Esophagus squamous epithelium (tissue), 5 donors: ENCODE data around the gene SMIM38. TPM values are rescaled to one million over a fixed set of nuclear protein-coding genes. Genes with fewer than 3 reads are reported as not detected.

ENCODE experiments used
- DNase-seq: peaks from one replicate; lab custom pipeline; 2025; lab: John Stamatoyannopoulos, UW
- H3K27ac ChIP-seq, 4 donors: fragments of 200-600 bp; sonication (generic); one replicate each; pipeline ENCODE4 v1.5.1; 2016 to 2019; ENCODE audit warnings: mild to moderate bottlenecking in 1 of 4
- H3K27me3 ChIP-seq, 4 donors: fragments of 200-600 bp; sonication (generic); 1 replicate in 3 of 4; 2 replicates in 1 of 4; pipeline versions ENCODE4 v1.5.1 to v1.6.0; 2017 to 2021; ENCODE audit warnings: antibody characterized with exemption in 1 of 4
- H3K36me3 ChIP-seq, 3 donors: fragments of 200-600 bp; sonication (generic); one replicate each; pipeline ENCODE4 v1.5.1; 2016 to 2019
- H3K4me1 ChIP-seq, 3 donors: fragments of 200-600 bp; sonication (generic); one replicate each; pipeline ENCODE4 v1.5.1; 2017 to 2019
- H3K4me3 ChIP-seq, 4 donors: fragments of 200-600 bp; sonication (generic); 1 replicate in 3 of 4; 2 replicates in 1 of 4; pipeline ENCODE4 v1.5.1; 2016 to 2019; ENCODE audit warnings: mild to moderate bottlenecking in 2 of 4, moderate library complexity in 1 of 4
- H3K9me3 ChIP-seq, 3 donors: fragments of 200-600 bp; sonication (generic); one replicate each; pipeline ENCODE4 v1.5.1; 2016 to 2019
- POLR2A ChIP-seq, 4 donors: fragments of 450-650 bp; IDR thresholded peaks; one replicate each; pipeline ENCODE4 v1.6.1; 2017; ENCODE audit warnings: antibody characterized with exemption in 4 of 4, mild to moderate bottlenecking in 4 of 4, moderate library complexity in 3 of 4
- WGBS, 2 donors: methylation state at CpG; one replicate each; pipeline ENCODE4 v1.1.5; 2018; 5-methylcytosine and 5-hydroxymethylcytosine counted together
- intact Hi-C: fragments of 100-400 bp; cut with DNase I; formaldehyde crosslinking; loops from one replicate; pipeline ENCODE4 v1.15.0; 2022
- total RNA-seq, 4 donors: library from RNA; depleted of rRNA; stranded (reverse); fragments of >200 nt; gene quantifications; one replicate each; pipeline ENCODE4 v1.1.0, GENCODE V29; 2016
- TF ChIP-seq, protein P1 (sequence below), 6 experiments: fragments of 450-650 bp in 4 of 6; fragments of 200-600 bp in 2 of 6; sonication (generic) in 2 of 6; IDR thresholded peaks; one replicate each; pipeline ENCODE4 v1.5.1; 2016 to 2019; ENCODE audit warnings: antibody characterized with exemption in 6 of 6, mild to moderate bottlenecking in 4 of 6, moderate library complexity in 4 of 6
- donor health status: DM: yes; HTN: yes; CAD: no.

SMIM38 gene
- total RNA-seq, 4 donors from 2014 or later, result 0.15 to 0.19 TPM; not detected in 2

GRCh38 chr11:69189059-69189458 is 33.3 kb downstream of the SMIM38 start:
- WGBS, 2 donors, result 62 to 72% methylated on average over 3 of the region's 3 CpGs
- no peaks in the 10 kb centered on the region for H3K36me3 ChIP-seq
- no peak overlapping the region for H3K4me3 ChIP-seq
- DNase-seq, result no peak
- intact Hi-C loops, result no loop called here
- TF ChIP-seq, protein P1, sequence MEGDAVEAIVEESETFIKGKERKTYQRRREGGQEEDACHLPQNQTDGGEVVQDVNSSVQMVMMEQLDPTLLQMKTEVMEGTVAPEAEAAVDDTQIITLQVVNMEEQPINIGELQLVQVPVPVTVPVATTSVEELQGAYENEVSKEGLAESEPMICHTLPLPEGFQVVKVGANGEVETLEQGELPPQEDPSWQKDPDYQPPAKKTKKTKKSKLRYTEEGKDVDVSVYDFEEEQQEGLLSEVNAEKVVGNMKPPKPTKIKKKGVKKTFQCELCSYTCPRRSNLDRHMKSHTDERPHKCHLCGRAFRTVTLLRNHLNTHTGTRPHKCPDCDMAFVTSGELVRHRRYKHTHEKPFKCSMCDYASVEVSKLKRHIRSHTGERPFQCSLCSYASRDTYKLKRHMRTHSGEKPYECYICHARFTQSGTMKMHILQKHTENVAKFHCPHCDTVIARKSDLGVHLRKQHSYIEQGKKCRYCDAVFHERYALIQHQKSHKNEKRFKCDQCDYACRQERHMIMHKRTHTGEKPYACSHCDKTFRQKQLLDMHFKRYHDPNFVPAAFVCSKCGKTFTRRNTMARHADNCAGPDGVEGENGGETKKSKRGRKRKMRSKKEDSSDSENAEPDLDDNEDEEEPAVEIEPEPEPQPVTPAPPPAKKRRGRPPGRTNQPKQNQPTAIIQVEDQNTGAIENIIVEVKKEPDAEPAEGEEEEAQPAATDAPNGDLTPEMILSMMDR (IDR thresholded peaks at IDR 0.05), result no peak
- no peak for TF ChIP-seq POLR2A (IDR thresholded peaks at IDR 0.05)
- no peaks in the 10 kb centered on the region for H3K4me1 ChIP-seq
- H3K27ac ChIP-seq, result no peak overlapping the region
- peaks cover 0 to 9% (median 0%) of the 10 kb centered on the region in 3 donors for H3K9me3 ChIP-seq
- H3K27me3 ChIP-seq, result peaks cover 0 to 19% (median 0%) of the 10 kb centered on the region in 4 donors

- no peaks in the 10 kb centered on the region for H3K4me1 ChIP-seq
- TF ChIP-seq POLR2A (IDR thresholded peaks at IDR 0.05), result no peak
- TF ChIP-seq, protein P1 (IDR thresholded peaks at IDR 0.05), result no peak
- 76 to 93% methylated on average over 2 to 10 of the region's 18 CpGs for WGBS, 2 donors
- H3K27ac ChIP-seq, result no peak overlapping the region
- H3K9me3 ChIP-seq, result peaks cover 0 to 9% (median 0%) of the 10 kb centered on the region in 3 donors
- intact Hi-C loops, result no loop called here
- peaks cover 0 to 17% (median 0%) of the 10 kb centered on the region in 4 donors for H3K27me3 ChIP-seq
- H3K4me3 ChIP-seq, result no peak overlapping the region
- no peak for DNase-seq
- no peaks in the 10 kb centered on the region for H3K36me3 ChIP-seq
Measured at GRCh38 chr11:69190796-69191536, 35.2 kb downstream of the SMIM38 start.

GRCh38 chr11:69192301-69192721 is 36.6 kb downstream of the SMIM38 start:
- no peak overlapping the region for H3K27ac ChIP-seq
- H3K36me3 ChIP-seq, result no peaks in the 10 kb centered on the region
- DNase-seq, result no peak
- no peaks in the 10 kb centered on the region for H3K4me1 ChIP-seq
- TF ChIP-seq, protein P1 (IDR thresholded peaks at IDR 0.05), result no peak
- no peak for TF ChIP-seq POLR2A (IDR thresholded peaks at IDR 0.05)
- no peak overlapping the region for H3K4me3 ChIP-seq
- H3K9me3 ChIP-seq, result peaks cover 0 to 6% (median 0%) of the 10 kb centered on the region in 3 donors
- peaks cover 0 to 4% (median 0%) of the 10 kb centered on the region in 4 donors for H3K27me3 ChIP-seq
- intact Hi-C loops, result no loop called here
- WGBS, 2 donors, result 58 to 63% methylated on average over 16 to 17 of the region's 17 CpGs

- no peak overlapping the region for H3K4me3 ChIP-seq
- H3K27ac ChIP-seq, result no peak overlapping the region
- H3K36me3 ChIP-seq, result no peaks in the 10 kb centered on the region
- no peak for DNase-seq
- TF ChIP-seq, protein P1 (IDR thresholded peaks at IDR 0.05), result no peak
- no peak for TF ChIP-seq POLR2A (IDR thresholded peaks at IDR 0.05)
- WGBS, 2 donors, result 79 to 89% methylated on average over 3 to 4 of the region's 5 CpGs
- no peaks in the 10 kb centered on the region for H3K4me1 ChIP-seq
- no peaks in the 10 kb centered on the region for H3K9me3 ChIP-seq
- intact Hi-C loops, result no loop called here
- H3K27me3 ChIP-seq, result no peaks in the 10 kb centered on the region
Measured at GRCh38 chr11:69193151-69193550, 37.4 kb downstream of the SMIM38 start.

- 55 to 77% methylated on average over 2 of the region's 2 CpGs for WGBS, 2 donors
- no peaks in the 10 kb centered on the region for H3K36me3 ChIP-seq
- no peaks in the 10 kb centered on the region for H3K4me1 ChIP-seq
- H3K27ac ChIP-seq, result no peak overlapping the region
- intact Hi-C loops, result no loop called here
- no peak overlapping the region for H3K4me3 ChIP-seq
- no peaks in the 10 kb centered on the region for H3K27me3 ChIP-seq
- no peaks in the 10 kb centered on the region for H3K9me3 ChIP-seq
- DNase-seq, result no peak
- TF ChIP-seq, protein P1 (IDR thresholded peaks at IDR 0.05), result no peak
- TF ChIP-seq POLR2A (IDR thresholded peaks at IDR 0.05), result no peak
Measured at GRCh38 chr11:69193629-69194028, 37.9 kb downstream of the SMIM38 start.
